ENCODE results near the gene UBQLN1. TPM values are rescaled to one million over a fixed set of nuclear protein-coding genes. Genes with fewer than 3 reads are reported as not detected.

The UBQLN1 gene
- total RNA-seq, 1 experiment from 2014 or later, result 169 TPM

DNA sequence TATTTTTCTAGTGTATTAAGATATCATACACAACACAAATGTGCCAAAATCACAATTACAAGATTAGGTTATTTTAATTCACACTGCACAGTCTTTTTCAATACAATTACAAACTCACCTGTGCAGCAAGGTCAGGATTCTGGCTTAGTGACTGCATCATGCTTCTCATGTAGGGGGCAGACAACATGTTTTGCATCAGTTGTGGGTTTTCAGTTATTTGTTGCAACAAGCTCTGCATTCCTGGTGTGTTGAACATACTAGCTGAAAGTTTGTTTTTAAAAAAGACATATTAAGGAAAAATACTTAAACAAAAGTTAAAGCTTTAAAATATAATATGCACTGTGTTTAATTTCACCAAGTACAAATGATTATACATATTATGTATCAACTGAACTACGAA, 38.7 kb downstream of the UBQLN1 start:
- DNase-seq (ENCODE audit: unreplicated experiment), result no peak
- TF ChIP-seq, protein P1, sequence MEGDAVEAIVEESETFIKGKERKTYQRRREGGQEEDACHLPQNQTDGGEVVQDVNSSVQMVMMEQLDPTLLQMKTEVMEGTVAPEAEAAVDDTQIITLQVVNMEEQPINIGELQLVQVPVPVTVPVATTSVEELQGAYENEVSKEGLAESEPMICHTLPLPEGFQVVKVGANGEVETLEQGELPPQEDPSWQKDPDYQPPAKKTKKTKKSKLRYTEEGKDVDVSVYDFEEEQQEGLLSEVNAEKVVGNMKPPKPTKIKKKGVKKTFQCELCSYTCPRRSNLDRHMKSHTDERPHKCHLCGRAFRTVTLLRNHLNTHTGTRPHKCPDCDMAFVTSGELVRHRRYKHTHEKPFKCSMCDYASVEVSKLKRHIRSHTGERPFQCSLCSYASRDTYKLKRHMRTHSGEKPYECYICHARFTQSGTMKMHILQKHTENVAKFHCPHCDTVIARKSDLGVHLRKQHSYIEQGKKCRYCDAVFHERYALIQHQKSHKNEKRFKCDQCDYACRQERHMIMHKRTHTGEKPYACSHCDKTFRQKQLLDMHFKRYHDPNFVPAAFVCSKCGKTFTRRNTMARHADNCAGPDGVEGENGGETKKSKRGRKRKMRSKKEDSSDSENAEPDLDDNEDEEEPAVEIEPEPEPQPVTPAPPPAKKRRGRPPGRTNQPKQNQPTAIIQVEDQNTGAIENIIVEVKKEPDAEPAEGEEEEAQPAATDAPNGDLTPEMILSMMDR (IDR thresholded peaks at IDR 0.05; ENCODE audit: unreplicated experiment), result no peak
- H3K9me3 Mint-ChIP-seq (ENCODE audit: unreplicated experiment), result no peaks in the 10 kb centered on the region
- POLR2A ChIA-PET, result interaction anchor here (1.2 kb wide), 1 partner anchor 8 kb away, joined by 3 read pairs; no protein-coding TSS in a partner anchor
- intact Hi-C loops (cut with micrococcal nuclease), result no loop called here
- CTCF ChIA-PET, result interaction anchor here (0.5 to 0.7 kb wide), 2 partner anchors 55 to 130 kb away, joined by 3 to 4 read pairs; no protein-coding TSS in a partner anchor
- H3K36me3 Mint-ChIP-seq (ENCODE audit: insufficient read depth, unreplicated experiment), result peaks cover 81% of the 10 kb centered on the region
- BruUV-seq (replicated peaks), result no TSS peak
- H3K27me3 Mint-ChIP-seq (ENCODE audit: insufficient read depth, unreplicated experiment), result no peaks in the 10 kb centered on the region
- H3K4me1 Mint-ChIP-seq (ENCODE audit: insufficient read depth, unreplicated experiment), result no peaks in the 10 kb centered on the region
- no peak overlapping the region for H3K4me3 Mint-ChIP-seq (ENCODE audit: unreplicated experiment)
- H3K27ac Mint-ChIP-seq (ENCODE audit: low read depth, unreplicated experiment), result no peak overlapping the region

DNA sequence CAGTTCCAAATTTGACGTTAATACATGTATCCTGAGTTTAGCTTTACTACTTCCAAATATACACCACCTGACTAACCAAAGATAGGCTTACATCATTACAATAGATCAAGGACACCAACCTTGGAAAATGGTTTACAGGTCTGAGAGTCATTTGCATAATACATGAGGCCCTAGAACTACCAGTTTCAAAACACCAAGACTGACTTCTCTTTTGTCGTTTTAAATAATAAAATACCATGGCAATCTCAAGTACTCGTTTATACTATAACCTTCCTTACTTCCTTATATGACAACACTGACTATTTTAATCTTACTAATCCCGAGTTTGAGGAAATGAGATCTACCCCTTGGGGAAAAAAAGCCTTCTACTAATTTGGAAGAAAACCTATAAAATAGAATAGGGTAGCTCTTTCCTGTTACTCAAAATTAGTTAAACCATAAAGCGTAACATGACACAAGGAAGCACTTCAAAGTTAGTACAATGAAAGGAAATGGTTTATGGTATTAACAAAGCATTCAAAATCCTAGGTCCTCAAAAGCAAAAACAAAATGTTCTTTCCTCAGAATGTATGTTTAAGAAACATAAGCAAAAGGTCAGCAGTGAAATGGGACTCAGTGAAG, 42.1 kb downstream of the UBQLN1 start:
- BruUV-seq (replicated peaks), result no TSS peak
- no peak for DNase-seq (ENCODE audit: unreplicated experiment)
- TF ChIP-seq, protein P1 (IDR thresholded peaks at IDR 0.05; ENCODE audit: unreplicated experiment), result no peak
- no peaks in the 10 kb centered on the region for H3K9me3 Mint-ChIP-seq (ENCODE audit: unreplicated experiment)
- no peaks in the 10 kb centered on the region for H3K4me1 Mint-ChIP-seq (ENCODE audit: insufficient read depth, unreplicated experiment)
- H3K4me3 Mint-ChIP-seq (ENCODE audit: unreplicated experiment), result no peak overlapping the region
- CTCF ChIA-PET, result interaction anchor here (1.0 kb wide), 1 partner anchor 26 kb away, joined by 3 read pairs; no protein-coding TSS in a partner anchor
- H3K27ac Mint-ChIP-seq (ENCODE audit: low read depth, unreplicated experiment), result no peak overlapping the region
- peaks cover 84% of the 10 kb centered on the region for H3K36me3 Mint-ChIP-seq (ENCODE audit: insufficient read depth, unreplicated experiment)
- POLR2A ChIA-PET, result interaction anchor here (2.1 kb wide), 1 partner anchor 30 kb away, joined by 6 read pairs; no protein-coding TSS in a partner anchor
- intact Hi-C loops (cut with micrococcal nuclease), result no loop called here
- H3K27me3 Mint-ChIP-seq (ENCODE audit: insufficient read depth, unreplicated experiment), result no peaks in the 10 kb centered on the region

DNA sequence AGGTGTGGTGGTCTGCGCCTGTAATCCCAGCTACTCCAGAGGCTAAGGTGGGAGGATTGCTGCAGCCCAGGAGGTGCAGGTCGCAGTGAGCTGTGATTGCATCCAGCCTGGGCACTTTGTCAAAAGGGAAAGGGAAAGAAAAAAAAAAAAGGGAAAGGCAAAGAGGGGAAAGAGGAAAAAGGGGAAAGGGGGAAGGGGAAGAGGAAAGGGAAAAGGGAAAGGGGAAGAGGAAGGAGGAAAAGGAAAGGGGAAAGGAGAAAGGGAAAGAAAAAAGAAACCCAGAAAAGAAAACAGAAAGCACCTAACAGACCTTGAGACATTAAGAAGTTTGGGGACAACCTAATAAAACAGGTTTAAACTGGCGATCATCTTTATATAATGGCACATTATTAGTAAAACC, 44.8 kb downstream of the UBQLN1 start:
- ChIA-PET CTCF (interaction anchor here (0.6 to 2.9 kb wide), 5 partner anchors 9 to 884 kb away, joined by 3 to 11 read pairs (median 3); no protein-coding TSS in a partner anchor), POLR2A (interaction anchor here (0.7 kb wide), 1 partner anchor 19 kb away, joined by 3 read pairs; no protein-coding TSS in a partner anchor)
- H3K9me3 Mint-ChIP-seq (ENCODE audit: unreplicated experiment), result no peaks in the 10 kb centered on the region
- H3K36me3 Mint-ChIP-seq (ENCODE audit: insufficient read depth, unreplicated experiment), result peaks cover 67% of the 10 kb centered on the region
- no peaks in the 10 kb centered on the region for H3K4me1 Mint-ChIP-seq (ENCODE audit: insufficient read depth, unreplicated experiment)
- H3K27ac Mint-ChIP-seq (ENCODE audit: low read depth, unreplicated experiment), result no peak overlapping the region
- H3K27me3 Mint-ChIP-seq (ENCODE audit: insufficient read depth, unreplicated experiment), result no peaks in the 10 kb centered on the region
- no peak overlapping the region for H3K4me3 Mint-ChIP-seq (ENCODE audit: unreplicated experiment)
- no TSS peak for BruUV-seq (replicated peaks)
- TF ChIP-seq, protein P1 (IDR thresholded peaks at IDR 0.05; ENCODE audit: unreplicated experiment), result no peak
- no peak for DNase-seq (ENCODE audit: unreplicated experiment)
- intact Hi-C loops (cut with micrococcal nuclease), result no loop called here

DNA sequence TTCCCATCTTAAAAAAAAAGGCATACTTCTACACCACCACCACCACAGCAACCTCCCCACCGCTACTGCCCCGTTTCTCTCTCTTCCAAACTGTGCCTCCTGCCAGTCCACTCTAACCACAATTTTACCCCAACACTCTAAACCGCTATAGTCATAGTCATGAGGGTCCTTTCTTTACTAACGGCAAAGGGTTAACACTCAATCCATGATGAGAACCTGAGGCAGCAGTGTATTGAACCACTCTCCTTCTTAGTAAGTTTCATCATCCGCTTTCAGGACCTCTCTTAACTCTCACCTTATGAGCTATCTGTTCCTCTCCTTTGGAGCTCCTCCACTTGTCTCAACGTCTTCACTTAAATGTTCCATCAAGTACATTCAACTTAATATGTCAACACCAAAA, 50.8 kb downstream of the UBQLN1 start:
- Mint-ChIP-seq H3K27ac (ENCODE audit: low read depth, unreplicated experiment) (no peak overlapping the region), H3K36me3 (ENCODE audit: insufficient read depth, unreplicated experiment) (peaks cover 20% of the 10 kb centered on the region), H3K27me3 (ENCODE audit: insufficient read depth, unreplicated experiment) (no peaks in the 10 kb centered on the region), H3K9me3 (ENCODE audit: unreplicated experiment) (no peaks in the 10 kb centered on the region), H3K4me3 (ENCODE audit: unreplicated experiment) (no peak overlapping the region), H3K4me1 (ENCODE audit: insufficient read depth, unreplicated experiment) (no peaks in the 10 kb centered on the region)
- ChIA-PET CTCF (interaction anchor here (0.6 to 1.6 kb wide), 5 partner anchors 8 to 524 kb away, joined by 3 to 5 read pairs (median 3); partner anchors contain the start of gene IDNK), POLR2A (no interaction called here)
- no TSS peak for BruUV-seq (replicated peaks)
- TF ChIP-seq, protein P1 (IDR thresholded peaks at IDR 0.05; ENCODE audit: unreplicated experiment), result no peak
- no peak for DNase-seq (ENCODE audit: unreplicated experiment)
- intact Hi-C loops (cut with micrococcal nuclease), result no loop called here

Data from MCF 10A (cell line).